ENCODE results near the gene GALNT3.

GALNT3 gene

DNA sequence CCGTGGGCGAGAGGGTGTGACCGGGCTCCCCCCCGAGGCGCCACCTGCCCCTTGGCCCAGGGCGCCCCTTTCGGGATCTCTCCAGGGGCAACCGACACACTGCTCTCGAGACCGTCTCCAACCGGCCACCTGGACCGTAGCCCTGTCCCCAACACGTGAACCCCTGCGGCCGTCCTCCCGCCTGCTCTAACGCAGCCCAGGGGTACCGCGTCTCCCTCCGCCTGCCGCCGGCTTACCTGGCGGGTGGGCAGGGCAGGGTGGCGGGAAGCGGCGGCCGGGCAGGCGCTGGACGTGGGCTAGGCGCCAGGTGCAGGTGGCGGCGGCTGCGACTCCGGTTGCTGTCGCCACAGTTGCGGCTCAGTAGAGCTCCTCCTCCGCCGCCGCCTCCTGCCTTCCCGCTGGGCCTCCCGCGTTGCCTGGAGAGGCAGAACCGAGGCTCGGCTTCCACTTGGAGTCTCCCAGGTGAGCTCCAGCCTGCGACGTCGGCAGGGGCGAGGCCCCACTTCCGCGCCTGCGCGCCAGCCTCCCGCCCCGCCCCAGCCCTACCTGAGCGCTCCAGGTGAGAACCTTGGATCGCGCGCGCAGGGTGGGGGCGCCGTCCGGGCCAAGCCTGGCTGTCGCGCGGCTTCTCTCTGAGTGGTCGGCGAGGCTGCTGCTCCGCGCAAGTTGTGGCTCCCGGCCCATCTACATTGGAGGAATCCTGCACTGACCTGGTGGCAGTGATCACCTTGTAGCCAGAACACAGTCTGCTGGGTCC, at the start of gene GALNT3:
GALNT3 (minus strand) TSS at position 469 of the 757 bp plus-strand sequence. CDS start 23,547 bp downstream, outside the sequence.
- H3K27me3 Mint-ChIP-seq, result peaks cover 3% of the 10 kb centered on the region
- peaks cover 6% of the 10 kb centered on the region for H3K36me3 Mint-ChIP-seq (ENCODE audit: low read depth)
- intact Hi-C loops (cut with micrococcal nuclease), result loop anchor here (5.0 kb wide), 1 partner anchor 158 kb away; the partner anchor contains the start of gene TTC21B
- peaks cover 17% of the 10 kb centered on the region for H3K4me1 Mint-ChIP-seq (ENCODE audit: low read depth)
- H3K4me3 Mint-ChIP-seq, result peak within 1 kb of the TSS; percentile 84
- no peaks in the 10 kb centered on the region for H3K9me3 Mint-ChIP-seq
- H3K27ac Mint-ChIP-seq, result peak within 1 kb of the TSS; percentile 76

GRCh38 chr2:165843351-165843750, 49.3 kb upstream of the GALNT3 start:
- intact Hi-C loops (cut with micrococcal nuclease), result no loop called here
- no peak overlapping the region for H3K4me3 Mint-ChIP-seq
- H3K4me1 Mint-ChIP-seq (ENCODE audit: low read depth), result no peaks in the 10 kb centered on the region
- no peak overlapping the region for H3K27ac Mint-ChIP-seq
- H3K9me3 Mint-ChIP-seq, result no peaks in the 10 kb centered on the region
- H3K27me3 Mint-ChIP-seq, result no peaks in the 10 kb centered on the region
- H3K36me3 Mint-ChIP-seq (ENCODE audit: low read depth), result no peaks in the 10 kb centered on the region

DNA sequence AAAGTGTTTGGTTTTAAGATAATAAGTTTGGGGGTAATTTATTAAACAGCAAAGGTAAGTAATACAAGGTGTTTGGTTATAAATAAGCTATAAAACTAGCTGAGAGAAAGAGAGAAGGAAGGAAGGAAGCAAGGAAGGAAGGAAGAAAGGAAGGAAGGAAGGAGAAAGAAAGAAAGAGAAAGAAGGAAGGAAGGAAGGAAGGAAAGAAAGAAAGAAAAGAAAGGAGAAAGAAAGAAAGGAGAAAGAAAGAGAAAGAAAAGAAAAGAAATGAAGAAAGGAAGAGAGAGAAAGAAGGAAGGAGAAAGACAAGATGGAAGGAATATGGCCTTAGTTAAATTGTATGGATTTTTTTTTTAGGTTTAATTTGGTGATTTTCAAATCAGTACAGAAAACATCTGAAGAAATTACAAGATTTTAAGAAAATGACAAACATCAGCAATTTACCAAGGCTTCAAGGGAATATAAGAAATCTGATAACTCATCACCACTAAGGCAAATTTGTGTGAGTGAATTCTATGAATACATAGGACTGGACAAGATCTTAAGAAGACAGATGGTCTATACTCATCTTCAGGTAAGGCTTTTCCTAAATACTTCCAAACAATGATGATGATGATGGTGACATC, 46.4 kb upstream of the GALNT3 start:
- H3K36me3 Mint-ChIP-seq (ENCODE audit: low read depth), result no peaks in the 10 kb centered on the region
- H3K4me3 Mint-ChIP-seq, result no peak overlapping the region
- no peak overlapping the region for H3K27ac Mint-ChIP-seq
- H3K4me1 Mint-ChIP-seq (ENCODE audit: low read depth), result no peaks in the 10 kb centered on the region
- H3K27me3 Mint-ChIP-seq, result no peaks in the 10 kb centered on the region
- H3K9me3 Mint-ChIP-seq, result no peaks in the 10 kb centered on the region
- intact Hi-C loops (cut with micrococcal nuclease), result no loop called here

DNA sequence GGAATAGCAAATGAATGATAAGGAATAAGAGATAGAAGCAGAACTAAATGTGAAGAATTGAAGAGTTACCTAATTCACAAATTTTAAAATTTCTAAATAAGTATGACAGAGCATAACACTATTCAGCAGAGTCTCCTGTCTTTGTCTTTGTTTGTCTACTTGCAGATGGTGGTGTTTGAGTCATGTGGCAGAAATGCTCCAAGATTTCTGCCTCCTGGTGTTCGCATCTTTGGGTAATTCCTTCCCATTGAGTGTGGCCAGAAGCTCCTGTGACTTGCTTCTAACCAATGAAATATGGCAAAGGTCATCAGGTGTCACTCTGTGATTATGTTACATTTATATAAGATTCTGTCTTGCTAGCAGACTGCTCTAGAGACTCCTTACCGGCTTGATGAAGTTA, 45.6 kb upstream of the GALNT3 start:
- no peak overlapping the region for H3K27ac Mint-ChIP-seq
- H3K36me3 Mint-ChIP-seq (ENCODE audit: low read depth), result no peaks in the 10 kb centered on the region
- no peaks in the 10 kb centered on the region for H3K27me3 Mint-ChIP-seq
- intact Hi-C loops (cut with micrococcal nuclease), result no loop called here
- no peak overlapping the region for H3K4me3 Mint-ChIP-seq
- H3K4me1 Mint-ChIP-seq (ENCODE audit: low read depth), result no peaks in the 10 kb centered on the region
- H3K9me3 Mint-ChIP-seq, result no peaks in the 10 kb centered on the region

- Mint-ChIP-seq H3K27ac (no peak overlapping the region), H3K4me3 (no peak overlapping the region), H3K9me3 (no peaks in the 10 kb centered on the region), H3K36me3 (ENCODE audit: low read depth) (no peaks in the 10 kb centered on the region), H3K4me1 (ENCODE audit: low read depth) (no peaks in the 10 kb centered on the region), H3K27me3 (no peaks in the 10 kb centered on the region)
- intact Hi-C loops (cut with micrococcal nuclease), result no loop called here
Measured at GRCh38 chr2:165837122-165837521, 43.1 kb upstream of the GALNT3 start.

GRCh38 chr2:165835363-165835762, 41.3 kb upstream of the GALNT3 start:
- intact Hi-C loops (cut with micrococcal nuclease), result no loop called here
- Mint-ChIP-seq H3K4me3 (no peak overlapping the region), H3K4me1 (ENCODE audit: low read depth) (no peaks in the 10 kb centered on the region), H3K36me3 (ENCODE audit: low read depth) (no peaks in the 10 kb centered on the region), H3K27ac (no peak overlapping the region), H3K27me3 (no peaks in the 10 kb centered on the region), H3K9me3 (no peaks in the 10 kb centered on the region)

- Mint-ChIP-seq H3K9me3 (no peaks in the 10 kb centered on the region), H3K4me3 (no peak overlapping the region), H3K27ac (no peak overlapping the region), H3K4me1 (ENCODE audit: low read depth) (no peaks in the 10 kb centered on the region), H3K36me3 (ENCODE audit: low read depth) (no peaks in the 10 kb centered on the region), H3K27me3 (no peaks in the 10 kb centered on the region)
- intact Hi-C loops (cut with micrococcal nuclease), result no loop called here
Measured at GRCh38 chr2:165833156-165833555, 39.1 kb upstream of the GALNT3 start.

DNA sequence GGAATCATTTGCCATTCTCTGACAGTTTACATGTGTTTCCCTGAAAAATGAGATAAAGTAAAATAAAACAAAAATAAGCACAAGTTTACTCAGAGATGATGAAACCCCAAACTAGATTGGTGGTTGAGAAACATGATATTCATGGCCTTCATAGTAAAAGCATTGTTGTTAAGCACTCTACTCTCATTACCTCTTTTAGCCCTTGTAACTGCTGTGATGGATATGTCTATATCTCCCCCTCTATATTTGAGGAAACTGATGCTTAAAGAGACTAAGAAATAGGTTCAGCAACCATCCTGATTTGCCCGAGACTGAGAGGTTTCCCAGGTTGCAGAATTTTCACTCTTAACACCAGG, 33.9 kb upstream of the GALNT3 start:
- intact Hi-C loops (cut with micrococcal nuclease), result no loop called here
- no peak overlapping the region for H3K27ac Mint-ChIP-seq
- H3K27me3 Mint-ChIP-seq, result peaks cover 2% of the 10 kb centered on the region
- no peaks in the 10 kb centered on the region for H3K36me3 Mint-ChIP-seq (ENCODE audit: low read depth)
- no peak overlapping the region for H3K4me3 Mint-ChIP-seq
- peaks cover 26% of the 10 kb centered on the region for H3K4me1 Mint-ChIP-seq (ENCODE audit: low read depth)
- H3K9me3 Mint-ChIP-seq, result no peaks in the 10 kb centered on the region

- Mint-ChIP-seq H3K9me3 (no peaks in the 10 kb centered on the region), H3K27ac (no peak overlapping the region), H3K4me3 (no peak overlapping the region), H3K4me1 (ENCODE audit: low read depth) (peaks cover 26% of the 10 kb centered on the region), H3K36me3 (ENCODE audit: low read depth) (no peaks in the 10 kb centered on the region), H3K27me3 (peaks cover 2% of the 10 kb centered on the region)
- intact Hi-C loops (cut with micrococcal nuclease), result no loop called here
Measured at GRCh38 chr2:165827016-165827920, 33.2 kb upstream of the GALNT3 start.

DNA sequence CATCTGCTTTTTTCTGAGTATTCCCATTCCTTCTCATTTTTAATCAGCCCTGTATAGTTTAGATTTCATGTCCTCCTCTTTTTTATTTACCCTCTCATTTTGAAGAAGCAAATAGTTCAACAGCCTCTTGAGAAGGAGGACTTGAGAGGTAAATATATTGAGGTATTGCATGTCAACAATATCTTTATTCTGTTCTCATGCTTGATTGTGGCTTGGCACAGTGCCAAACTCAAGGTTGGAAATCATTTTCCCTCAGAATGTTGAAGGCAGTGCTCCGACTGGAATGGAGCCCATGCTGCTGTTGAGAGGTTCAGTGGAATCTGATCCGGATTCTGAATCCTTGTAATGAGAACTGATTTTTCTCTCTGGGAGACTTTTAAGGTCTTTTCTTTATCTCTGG, 31.0 kb upstream of the GALNT3 start:
- H3K4me1 Mint-ChIP-seq (ENCODE audit: low read depth), result peaks cover 26% of the 10 kb centered on the region
- no peaks in the 10 kb centered on the region for H3K9me3 Mint-ChIP-seq
- H3K36me3 Mint-ChIP-seq (ENCODE audit: low read depth), result no peaks in the 10 kb centered on the region
- intact Hi-C loops (cut with micrococcal nuclease), result no loop called here
- no peak overlapping the region for H3K27ac Mint-ChIP-seq
- H3K4me3 Mint-ChIP-seq, result no peak overlapping the region
- H3K27me3 Mint-ChIP-seq, result peaks cover 2% of the 10 kb centered on the region

- Mint-ChIP-seq H3K4me3 (no peak overlapping the region), H3K36me3 (ENCODE audit: low read depth) (no peaks in the 10 kb centered on the region), H3K4me1 (ENCODE audit: low read depth) (peaks cover 31% of the 10 kb centered on the region), H3K27ac (no peak overlapping the region), H3K27me3 (peaks cover 2% of the 10 kb centered on the region), H3K9me3 (no peaks in the 10 kb centered on the region)
- intact Hi-C loops (cut with micrococcal nuclease), result no loop called here
Measured at GRCh38 chr2:165820296-165820695, 26.2 kb upstream of the GALNT3 start.

- H3K4me1 Mint-ChIP-seq (ENCODE audit: low read depth), result peaks cover 43% of the 10 kb centered on the region
- no peaks in the 10 kb centered on the region for H3K9me3 Mint-ChIP-seq
- H3K4me3 Mint-ChIP-seq, result no peak overlapping the region
- peaks cover 2% of the 10 kb centered on the region for H3K27me3 Mint-ChIP-seq
- H3K27ac Mint-ChIP-seq, result no peak overlapping the region
- H3K36me3 Mint-ChIP-seq (ENCODE audit: low read depth), result no peaks in the 10 kb centered on the region
- intact Hi-C loops (cut with micrococcal nuclease), result loop anchor here (5.0 kb wide), 1 partner anchor 48 kb away; no protein-coding TSS in a partner anchor
Measured at GRCh38 chr2:165818920-165819319, 24.9 kb upstream of the GALNT3 start.

- Mint-ChIP-seq H3K4me1 (ENCODE audit: low read depth) (peaks cover 43% of the 10 kb centered on the region), H3K27me3 (no peaks in the 10 kb centered on the region), H3K9me3 (no peaks in the 10 kb centered on the region), H3K36me3 (ENCODE audit: low read depth) (no peaks in the 10 kb centered on the region), H3K27ac (peak overlapping the region; percentile 73), H3K4me3 (no peak overlapping the region)
- intact Hi-C loops (cut with micrococcal nuclease), result loop anchor here (5.0 kb wide), 1 partner anchor 52 kb away; no protein-coding TSS in a partner anchor
Measured at GRCh38 chr2:165815299-165816141, 21.5 kb upstream of the GALNT3 start.
